ENCODE measurements around the gene HSPA1B. TPM values are rescaled to one million over a fixed set of nuclear protein-coding genes. Genes with fewer than 3 reads are reported as not detected.
A peak's percentile ranks its signal among the peaks of the same experiment; 100 is the strongest.

Gene HSPA1B
- polyA plus RNA-seq, 1 of the 3 experiments (the other 2 are of a cell fraction), result 96.3 TPM

GRCh38 chr6:31814677-31815024 is 12.9 kb upstream of the HSPA1B start:
- Histone ChIP-seq H3K79me2 (ENCODE audit: insufficient read depth) (peaks cover 10% of the 10 kb centered on the region), H3K27me3 (ENCODE audit: insufficient read depth) (no peaks in the 10 kb centered on the region), H3K4me1 (ENCODE audit: control insufficient read depth in 1 of 2, insufficient read depth in 2 of 2, low read depth in 1 of 2, low read length in 1 of 2) (peaks cover 4 to 6% of the 10 kb centered on the region in 2 experiments; a peak in 2 of 4 replicates), H3K9me2 (no peaks in the 10 kb centered on the region), H3K36me3 (replicated peaks in 1 of 2; ENCODE audit: control insufficient read depth in 1 of 2, insufficient read depth in 2 of 2, low read length in 1 of 2) (no peaks in the 10 kb centered on the region), H2AFZ (ENCODE audit: low read depth) (peak overlapping the region; percentile 68), H3K9me3 (no peaks in the 10 kb centered on the region), H3K9ac (peak overlapping the region; percentile 74; the same call in 1 of the 2 replicates), H4K20me1 (ENCODE audit: insufficient read depth) (no peaks in the 10 kb centered on the region), H3F3A (replicated peaks; ENCODE audit: insufficient read depth) (peaks cover 11% of the 10 kb centered on the region), H3K27ac (ENCODE audit: low read depth in 2 of 2, low read length in 1 of 2) (peak overlapping the region; percentile 98), H3K4me3 (ENCODE audit: low read depth in 2 of 2, low read length in 1 of 2) (peak overlapping the region; percentile 62 to 79), H3K4me2 (peak overlapping the region; percentile 97)
- CTCF ChIA-PET, result interaction anchor here (0.6 to 4.5 kb wide), 5 partner anchors 16 to 126 kb away, joined by 3 to 27 read pairs (median 7); partner anchors contain the start of gene VARS1
- TF ChIP-seq, protein P1, sequence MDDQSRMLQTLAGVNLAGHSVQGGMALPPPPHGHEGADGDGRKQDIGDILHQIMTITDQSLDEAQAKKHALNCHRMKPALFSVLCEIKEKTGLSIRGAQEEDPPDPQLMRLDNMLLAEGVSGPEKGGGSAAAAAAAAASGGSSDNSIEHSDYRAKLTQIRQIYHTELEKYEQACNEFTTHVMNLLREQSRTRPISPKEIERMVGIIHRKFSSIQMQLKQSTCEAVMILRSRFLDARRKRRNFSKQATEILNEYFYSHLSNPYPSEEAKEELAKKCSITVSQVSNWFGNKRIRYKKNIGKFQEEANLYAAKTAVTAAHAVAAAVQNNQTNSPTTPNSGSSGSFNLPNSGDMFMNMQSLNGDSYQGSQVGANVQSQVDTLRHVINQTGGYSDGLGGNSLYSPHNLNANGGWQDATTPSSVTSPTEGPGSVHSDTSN (IDR thresholded peaks at IDR 0.05), result peak; percentile 50
- peak; percentile 66; the same call in 1 of the 2 replicates for TF ChIP-seq POLR2AphosphoS5 (IDR thresholded peaks at IDR 0.05; ENCODE audit: low read depth, low read length)
- TF ChIP-seq FOXJ3 (CRISPR knock-in tag; IDR thresholded peaks at IDR 0.05), result no peak
- TF ChIP-seq, protein P2, sequence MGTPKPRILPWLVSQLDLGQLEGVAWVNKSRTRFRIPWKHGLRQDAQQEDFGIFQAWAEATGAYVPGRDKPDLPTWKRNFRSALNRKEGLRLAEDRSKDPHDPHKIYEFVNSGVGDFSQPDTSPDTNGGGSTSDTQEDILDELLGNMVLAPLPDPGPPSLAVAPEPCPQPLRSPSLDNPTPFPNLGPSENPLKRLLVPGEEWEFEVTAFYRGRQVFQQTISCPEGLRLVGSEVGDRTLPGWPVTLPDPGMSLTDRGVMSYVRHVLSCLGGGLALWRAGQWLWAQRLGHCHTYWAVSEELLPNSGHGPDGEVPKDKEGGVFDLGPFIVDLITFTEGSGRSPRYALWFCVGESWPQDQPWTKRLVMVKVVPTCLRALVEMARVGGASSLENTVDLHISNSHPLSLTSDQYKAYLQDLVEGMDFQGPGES (IDR thresholded peaks at IDR 0.05; ENCODE audit: low read depth, low read length), result no peak
- TF ChIP-seq CHD2 (IDR thresholded peaks at IDR 0.05; ENCODE audit: low read length, partially characterized antibody), result peak; percentile 62
- no peak for TF ChIP-seq GABPA (IDR thresholded peaks at IDR 0.05; ENCODE audit: low read depth)
- peak; percentile 45; the same call in 1 of the 2 replicates for TF ChIP-seq TAF1 (IDR thresholded peaks at IDR 0.05; ENCODE audit: borderline replicate concordance, low read depth, low read length)
- TF ChIP-seq SIN3A (IDR thresholded peaks at IDR 0.05; ENCODE audit: borderline replicate concordance, low read depth, low read length), result peak; percentile 34; the same call in 1 of the 2 replicates
- TF ChIP-seq TEAD4 (IDR thresholded peaks at IDR 0.05; ENCODE audit: borderline replicate concordance, insufficient read depth), result 0 out of 2 replicates have a peak, but pooled peaks have one; percentile 17
- TF ChIP-seq TCF12 (IDR thresholded peaks at IDR 0.05), result no peak
- under 1% methylated on average over 13 of the region's 13 CpGs for WGBS (ENCODE audit: low lambda C conversion rate)
- no peak for DNase-seq
- POLR2A ChIA-PET, result interaction anchor here (0.7 to 2.2 kb wide), 13 partner anchors 8 to 314 kb away, joined by 3 to 10 read pairs (median 4); partner anchors contain the start of genes ATF6B, DDAH2, EHMT2 and HSPA1B

GRCh38 chr6:31815025-31815838 is 12.3 kb upstream of the HSPA1B start, which contains the start of the genes HSPA1A and HSPA1L:
TSS of gene HSPA1A (plus strand) at chr6:31815543. CDS start at chr6:31815757, 214 bp downstream.
TSS of gene HSPA1L (minus strand) at chr6:31815283. CDS start at chr6:31811972, 3,311 bp downstream.
- H3K79me2 ChIP-seq (ENCODE audit: insufficient read depth), result peaks cover 10% of the 10 kb centered on the region
- H3K27ac ChIP-seq (ENCODE audit: low read depth in 2 of 2, low read length in 1 of 2), result peak within 1 kb of the TSS; percentile 98
- H3K4me2 ChIP-seq, result peak within 1 kb of the TSS; percentile 97
- H3K36me3 ChIP-seq (replicated peaks in 1 of 2; ENCODE audit: control insufficient read depth in 1 of 2, insufficient read depth in 2 of 2, low read length in 1 of 2), result no peaks in the 10 kb centered on the region
- no peaks in the 10 kb centered on the region for H4K20me1 ChIP-seq (ENCODE audit: insufficient read depth)
- H3K27me3 ChIP-seq (ENCODE audit: insufficient read depth), result no peaks in the 10 kb centered on the region
- peak within 1 kb of the TSS; percentile 74; the same call in 1 of the 2 replicates for H3K9ac ChIP-seq
- POLR2A ChIA-PET, result interaction anchor here (0.5 to 2.2 kb wide), 15 partner anchors 9 to 313 kb away, joined by 3 to 10 read pairs (median 4); partner anchors contain the start of genes ATF6B, DDAH2, EHMT2 and HSPA1B
- WGBS (ENCODE audit: low lambda C conversion rate), result 2% methylated on average over 44 of the region's 56 CpGs
- peak within 1 kb of the TSS; percentile 71 for H2AFZ ChIP-seq (ENCODE audit: low read depth)
- H3K9me2 ChIP-seq, result no peaks in the 10 kb centered on the region
- peak; percentile 94 for DNase-seq
- no peaks in the 10 kb centered on the region for H3K9me3 ChIP-seq
- H3K4me1 ChIP-seq (ENCODE audit: control insufficient read depth in 1 of 2, insufficient read depth in 2 of 2, low read depth in 1 of 2, low read length in 1 of 2), result peaks cover 4 to 6% of the 10 kb centered on the region in 2 experiments; a peak in 2 of 4 replicates
- CTCF ChIA-PET, result interaction anchor here (1.9 to 4.5 kb wide), 3 partner anchors 15 to 24 kb away, joined by 7 to 27 read pairs (median 13); partner anchors contain the start of gene VARS1
- H3F3A ChIP-seq (replicated peaks; ENCODE audit: insufficient read depth), result peaks cover 11% of the 10 kb centered on the region
- peak within 1 kb of the TSS; percentile 62 to 79 for H3K4me3 ChIP-seq (ENCODE audit: low read depth in 2 of 2, low read length in 1 of 2)
- TF ChIP-seq MXI1 (IDR thresholded peaks at IDR 0.05; ENCODE audit: low read depth, low read length) (peak; percentile 76), EZH2phosphoT487 (IDR thresholded peaks at IDR 0.05; ENCODE audit: borderline replicate concordance, low read depth) (no peak), RFX5 (IDR thresholded peaks at IDR 0.05; ENCODE audit: low read length) (peak; percentile 80), POLR2AphosphoS5 (IDR thresholded peaks at IDR 0.05; ENCODE audit: low read depth, low read length) (peak; percentile 100), TAF1 (IDR thresholded peaks at IDR 0.05; ENCODE audit: borderline replicate concordance, low read depth, low read length) (peak; percentile 92; the same call in 1 of the 2 replicates)
- TF ChIP-seq, protein P1 (IDR thresholded peaks at IDR 0.05), result peak; percentile 35
- TF ChIP-seq, protein P3, sequence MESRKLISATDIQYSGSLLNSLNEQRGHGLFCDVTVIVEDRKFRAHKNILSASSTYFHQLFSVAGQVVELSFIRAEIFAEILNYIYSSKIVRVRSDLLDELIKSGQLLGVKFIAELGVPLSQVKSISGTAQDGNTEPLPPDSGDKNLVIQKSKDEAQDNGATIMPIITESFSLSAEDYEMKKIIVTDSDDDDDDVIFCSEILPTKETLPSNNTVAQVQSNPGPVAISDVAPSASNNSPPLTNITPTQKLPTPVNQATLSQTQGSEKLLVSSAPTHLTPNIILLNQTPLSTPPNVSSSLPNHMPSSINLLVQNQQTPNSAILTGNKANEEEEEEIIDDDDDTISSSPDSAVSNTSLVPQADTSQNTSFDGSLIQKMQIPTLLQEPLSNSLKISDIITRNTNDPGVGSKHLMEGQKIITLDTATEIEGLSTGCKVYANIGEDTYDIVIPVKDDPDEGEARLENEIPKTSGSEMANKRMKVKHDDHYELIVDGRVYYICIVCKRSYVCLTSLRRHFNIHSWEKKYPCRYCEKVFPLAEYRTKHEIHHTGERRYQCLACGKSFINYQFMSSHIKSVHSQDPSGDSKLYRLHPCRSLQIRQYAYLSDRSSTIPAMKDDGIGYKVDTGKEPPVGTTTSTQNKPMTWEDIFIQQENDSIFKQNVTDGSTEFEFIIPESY (IDR thresholded peaks at IDR 0.05; ENCODE audit: borderline replicate concordance, low read depth), result no peak
